Panc1 (cell line): ENCODE data around the gene TPGS1. TPM values are rescaled to one million over a fixed set of nuclear protein-coding genes. Genes with fewer than 3 reads are reported as not detected.

Source experiments
- ATAC-seq: fragments of 200-7000 bp; cut with Tn5 transposase; 2 replicates; pipeline ENCODE4 v1.9.1; 2020; ENCODE audit warnings: mild to moderate bottlenecking, moderate library complexity
- BruUV-seq: library from RNA; stranded (reverse); fragments of 400-500 nt; replicated peaks from 2 replicates; lab custom pipeline; 2021; lab: Mats Ljungman, UMichigan
- CTCF ChIA-PET: fragments of 300-600 bp; sonication (Branson Sonifier 250); formaldehyde crosslinking; loops from one replicate; lab custom pipeline; 2022; ENCODE audit warnings: antibody characterized with exemption; lab: Charles Lee
- POLR2A ChIA-PET: fragments of 300-600 bp; sonication (Branson Sonifier 250); formaldehyde crosslinking; loops from one replicate; lab custom pipeline; 2022; ENCODE audit warnings: antibody characterized with exemption; lab: Charles Lee
- DNase-seq: peaks from one replicate; pipeline ENCODE4 v3.0.0-alpha.2; 2010; ENCODE audit warnings: low read depth, low spot score
- H3K27ac ChIP-seq: 2 replicates; pipeline ENCODE4 v1.5.1; 2011; ENCODE audit warnings: mild to moderate bottlenecking, low read length, inconsistent platforms
- H3K27me3 ChIP-seq: fragments of 200-500 bp; sonication (Bioruptor generic); 2 replicates; pipeline ENCODE4 v1.6.0; 2014; ENCODE audit warnings: low read length, inconsistent platforms; ENCODE audit not compliant: control insufficient read depth, insufficient read depth
- H3K36me3 ChIP-seq: fragments of 200-500 bp; sonication (Bioruptor generic); 2 replicates; pipeline ENCODE4 v1.5.1; 2014; ENCODE audit warnings: inconsistent platforms, mild to moderate bottlenecking, low read length, moderate library complexity; ENCODE audit not compliant: control insufficient read depth, insufficient read depth
- H3K4me1 ChIP-seq: 2 replicates; pipeline ENCODE4 v1.5.1; 2011; ENCODE audit warnings: inconsistent platforms, mild to moderate bottlenecking, low read length, moderate library complexity; ENCODE audit not compliant: control insufficient read depth, insufficient read depth
- H3K4me3 ChIP-seq, 2 experiments: 2 replicates each; pipeline ENCODE4 v1.5.1; 2011 to 2012; ENCODE audit warnings: low read depth in 2 of 2, low read length in 2 of 2, mild to moderate bottlenecking in 2 of 2, inconsistent platforms in 1 of 2, moderate library complexity in 1 of 2
- H3K9me3 ChIP-seq: fragments of 200-500 bp; sonication (Bioruptor generic); 2 replicates; pipeline ENCODE4 v1.5.1; 2014; ENCODE audit warnings: low read depth, mild to moderate bottlenecking, inconsistent platforms, low read length, moderate library complexity; ENCODE audit not compliant: control insufficient read depth, insufficient read depth
- POLR2AphosphoS5 ChIP-seq: IDR thresholded peaks from 2 replicates; pipeline ENCODE4 v1.6.1; 2012; ENCODE audit warnings: mild to moderate bottlenecking, low read depth, low read length, moderate library complexity
- SIN3A ChIP-seq: IDR thresholded peaks from 2 replicates; pipeline ENCODE4 v1.6.1; 2012; ENCODE audit warnings: low read depth, mild to moderate bottlenecking, low read length, moderate library complexity, borderline replicate concordance; ENCODE audit not compliant: insufficient read depth
- TCF7L2 ChIP-seq: IDR thresholded peaks from 2 replicates; pipeline ENCODE4 v1.6.1; 2011; ENCODE audit warnings: mild to moderate bottlenecking, low read depth, low read length, inconsistent platforms
- in situ Hi-C: cut with HindIII; loops from 2 replicates; pipeline ENCODE4 v1.10.0; 2016; ENCODE audit warnings: low sequenced_read_pairs, low pct_unique_long_range_greater_than_20kb
- intact Hi-C: fragments of 100-400 bp; cut with micrococcal nuclease; formaldehyde crosslinking; loops from one replicate; pipeline ENCODE4 v1.10.0; 2022; ENCODE audit not compliant: unreplicated experiment
- total RNA-seq: library from RNA; stranded (reverse); gene quantifications from one replicate; pipeline ENCODE4 v1.2.1, GENCODE V29; 2021; ENCODE audit not compliant: unreplicated experiment
- TF ChIP-seq, protein P1 (sequence below): fragments of 450-650 bp; IDR thresholded peaks from 2 replicates; pipeline ENCODE4 v1.5.1; 2017; ENCODE audit warnings: mild to moderate bottlenecking
- TF ChIP-seq, protein P2 (sequence below), 2 experiments: IDR thresholded peaks; 2 replicates each; pipeline ENCODE4 v1.6.1; 2011 to 2012; ENCODE audit warnings: low read depth in 2 of 2, control low read depth in 1 of 2, low read length in 1 of 2, mild to moderate bottlenecking in 1 of 2, moderate library complexity in 1 of 2; ENCODE audit not compliant: insufficient read depth in 1 of 2

The TPGS1 gene
- total RNA-seq, 1 experiment from 2014 or later: 17.6 TPM

DNA sequence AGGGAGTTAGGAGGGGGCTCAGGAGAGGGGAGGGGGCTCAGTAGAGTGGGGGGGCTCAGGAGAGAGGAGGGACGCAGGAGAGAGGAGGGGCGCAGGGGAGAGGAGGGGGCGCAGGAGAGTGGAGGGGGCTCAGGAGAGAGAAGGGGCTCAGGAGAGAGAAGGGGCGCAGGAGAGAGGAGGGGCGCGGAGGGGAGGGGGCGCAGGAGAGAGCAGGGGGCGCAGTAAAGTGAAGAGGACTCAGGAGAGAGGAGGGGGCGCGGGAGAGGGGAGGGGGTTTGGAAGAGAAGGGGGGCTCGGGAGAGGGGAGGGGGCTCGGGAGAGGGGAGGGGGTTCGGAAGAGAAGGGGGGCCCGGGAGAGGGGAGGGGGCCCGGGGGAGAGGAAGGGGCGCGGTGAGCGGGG lies 10.3 kb upstream of the TPGS1 start:
- in situ Hi-C loops (no loop called here), intact Hi-C loops (no loop called here)
- Histone ChIP-seq H3K27ac (no peak overlapping the region), H3K4me1 (peaks cover 6% of the 10 kb centered on the region), H3K4me3 (no peak overlapping the region), H3K36me3 (no peaks in the 10 kb centered on the region), H3K9me3 (no peaks in the 10 kb centered on the region), H3K27me3 (no peaks in the 10 kb centered on the region)
- no peak for TF ChIP-seq TCF7L2
- TF ChIP-seq POLR2AphosphoS5: no peak
- TF ChIP-seq, protein P1, sequence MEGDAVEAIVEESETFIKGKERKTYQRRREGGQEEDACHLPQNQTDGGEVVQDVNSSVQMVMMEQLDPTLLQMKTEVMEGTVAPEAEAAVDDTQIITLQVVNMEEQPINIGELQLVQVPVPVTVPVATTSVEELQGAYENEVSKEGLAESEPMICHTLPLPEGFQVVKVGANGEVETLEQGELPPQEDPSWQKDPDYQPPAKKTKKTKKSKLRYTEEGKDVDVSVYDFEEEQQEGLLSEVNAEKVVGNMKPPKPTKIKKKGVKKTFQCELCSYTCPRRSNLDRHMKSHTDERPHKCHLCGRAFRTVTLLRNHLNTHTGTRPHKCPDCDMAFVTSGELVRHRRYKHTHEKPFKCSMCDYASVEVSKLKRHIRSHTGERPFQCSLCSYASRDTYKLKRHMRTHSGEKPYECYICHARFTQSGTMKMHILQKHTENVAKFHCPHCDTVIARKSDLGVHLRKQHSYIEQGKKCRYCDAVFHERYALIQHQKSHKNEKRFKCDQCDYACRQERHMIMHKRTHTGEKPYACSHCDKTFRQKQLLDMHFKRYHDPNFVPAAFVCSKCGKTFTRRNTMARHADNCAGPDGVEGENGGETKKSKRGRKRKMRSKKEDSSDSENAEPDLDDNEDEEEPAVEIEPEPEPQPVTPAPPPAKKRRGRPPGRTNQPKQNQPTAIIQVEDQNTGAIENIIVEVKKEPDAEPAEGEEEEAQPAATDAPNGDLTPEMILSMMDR: no peak
- TF ChIP-seq, protein P2, sequence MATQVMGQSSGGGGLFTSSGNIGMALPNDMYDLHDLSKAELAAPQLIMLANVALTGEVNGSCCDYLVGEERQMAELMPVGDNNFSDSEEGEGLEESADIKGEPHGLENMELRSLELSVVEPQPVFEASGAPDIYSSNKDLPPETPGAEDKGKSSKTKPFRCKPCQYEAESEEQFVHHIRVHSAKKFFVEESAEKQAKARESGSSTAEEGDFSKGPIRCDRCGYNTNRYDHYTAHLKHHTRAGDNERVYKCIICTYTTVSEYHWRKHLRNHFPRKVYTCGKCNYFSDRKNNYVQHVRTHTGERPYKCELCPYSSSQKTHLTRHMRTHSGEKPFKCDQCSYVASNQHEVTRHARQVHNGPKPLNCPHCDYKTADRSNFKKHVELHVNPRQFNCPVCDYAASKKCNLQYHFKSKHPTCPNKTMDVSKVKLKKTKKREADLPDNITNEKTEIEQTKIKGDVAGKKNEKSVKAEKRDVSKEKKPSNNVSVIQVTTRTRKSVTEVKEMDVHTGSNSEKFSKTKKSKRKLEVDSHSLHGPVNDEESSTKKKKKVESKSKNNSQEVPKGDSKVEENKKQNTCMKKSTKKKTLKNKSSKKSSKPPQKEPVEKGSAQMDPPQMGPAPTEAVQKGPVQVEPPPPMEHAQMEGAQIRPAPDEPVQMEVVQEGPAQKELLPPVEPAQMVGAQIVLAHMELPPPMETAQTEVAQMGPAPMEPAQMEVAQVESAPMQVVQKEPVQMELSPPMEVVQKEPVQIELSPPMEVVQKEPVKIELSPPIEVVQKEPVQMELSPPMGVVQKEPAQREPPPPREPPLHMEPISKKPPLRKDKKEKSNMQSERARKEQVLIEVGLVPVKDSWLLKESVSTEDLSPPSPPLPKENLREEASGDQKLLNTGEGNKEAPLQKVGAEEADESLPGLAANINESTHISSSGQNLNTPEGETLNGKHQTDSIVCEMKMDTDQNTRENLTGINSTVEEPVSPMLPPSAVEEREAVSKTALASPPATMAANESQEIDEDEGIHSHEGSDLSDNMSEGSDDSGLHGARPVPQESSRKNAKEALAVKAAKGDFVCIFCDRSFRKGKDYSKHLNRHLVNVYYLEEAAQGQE (IDR thresholded peaks at IDR 0.05; ENCODE audit: insufficient read depth in 1 of 2, low read depth in 2 of 2, low read length in 1 of 2): no peak
- TF ChIP-seq SIN3A: no peak
- BruUV-seq: no TSS peak
- ChIA-PET POLR2A (no interaction called here), CTCF (no interaction called here)
- ATAC-seq: no peak
- DNase-seq: no peak

DNA sequence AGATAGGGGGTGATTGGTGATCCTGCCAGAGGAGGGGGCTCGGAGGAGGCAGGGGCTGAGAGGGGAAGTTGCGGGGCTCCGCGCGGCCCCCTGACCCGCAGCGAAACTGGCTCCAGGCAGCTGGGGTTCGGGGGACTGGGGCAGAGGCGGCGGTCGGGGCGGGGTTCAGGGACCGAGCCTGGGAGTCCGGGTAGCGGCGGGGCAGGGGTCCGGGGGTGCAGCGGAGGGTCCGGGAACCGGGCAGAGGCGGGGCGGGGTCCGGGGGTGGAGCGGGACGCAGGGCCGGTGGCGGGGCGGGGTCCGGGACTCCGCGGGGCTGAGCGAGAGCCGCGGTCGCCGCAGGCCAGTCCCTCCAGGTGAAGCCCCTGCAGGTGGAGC lies 9.8 kb upstream of the TPGS1 start:
- TF ChIP-seq, protein P1: no peak
- TF ChIP-seq TCF7L2 (no peak), SIN3A (no peak), POLR2AphosphoS5 (no peak)
- TF ChIP-seq, protein P2 (IDR thresholded peaks at IDR 0.05; ENCODE audit: insufficient read depth in 1 of 2, low read depth in 2 of 2, low read length in 1 of 2): no peak
- DNase-seq (no peak), ATAC-seq (no peak; the same call in 1 of the 2 replicates)
- intact Hi-C loops (no loop called here), in situ Hi-C loops (no loop called here)
- CTCF ChIA-PET: no interaction called here
- no peaks in the 10 kb centered on the region for H3K36me3 ChIP-seq
- no peak overlapping the region for H3K4me3 ChIP-seq
- no peaks in the 10 kb centered on the region for H3K27me3 ChIP-seq
- no peak overlapping the region for H3K27ac ChIP-seq
- POLR2A ChIA-PET: no interaction called here
- BruUV-seq: no TSS peak
- H3K9me3 ChIP-seq: no peaks in the 10 kb centered on the region
- peaks cover 6% of the 10 kb centered on the region for H3K4me1 ChIP-seq
